Upper lobe of right lung (tissue), 1 donor: ENCODE results near the gene SCAF8. TPM values are rescaled to one million over a fixed set of nuclear protein-coding genes. Genes with fewer than 3 reads are reported as not detected.

ENCODE experiments used
- ATAC-seq: fragments of 200-7000 bp; cut with Tn5 transposase; one replicate; pipeline ENCODE4 v1.9.1; 2020; ENCODE audit warnings: mild to moderate bottlenecking, moderate library complexity
- DNase-seq: peaks from one replicate; pipeline ENCODE4 v3.0.0-alpha.2; 2020
- H3K27ac ChIP-seq: fragments of 200-600 bp; one replicate; pipeline ENCODE4 v1.8.0; 2022
- H3K27me3 ChIP-seq: fragments of 200-600 bp; one replicate; pipeline ENCODE4 v1.8.0; 2022; ENCODE audit warnings: mild to moderate bottlenecking
- H3K36me3 ChIP-seq: fragments of 200-600 bp; one replicate; pipeline ENCODE4 v1.8.0; 2022
- H3K4me1 ChIP-seq: fragments of 200-600 bp; one replicate; pipeline ENCODE4 v1.8.0; 2022
- H3K4me3 ChIP-seq: fragments of 200-600 bp; one replicate; pipeline ENCODE4 v1.8.0; 2022; ENCODE audit warnings: mild to moderate bottlenecking
- H3K9me3 ChIP-seq: fragments of 200-600 bp; one replicate; pipeline ENCODE4 v1.8.0; 2022
- intact Hi-C: fragments of 100-400 bp; cut with DNase I; formaldehyde crosslinking; loops from one replicate; pipeline ENCODE4 v1.11.0; 2022
- total RNA-seq: library from RNA; stranded (reverse); fragmentation: NEBNext Ultra II Directional; extraction: Animal tissue kit (Norgen Biotek cat#: 25700); gene quantifications from one replicate; pipeline ENCODE4 v1.2.1, GENCODE V29; 2021
- TF ChIP-seq, protein P1 (sequence below): fragments of 200-600 bp; IDR thresholded peaks from one replicate; pipeline ENCODE4 v1.8.0; 2022; ENCODE audit warnings: antibody characterized with exemption
- donor health status: DM: no; HTN: yes; CAD: no; lungs with severe emphysema.

The SCAF8 gene
- total RNA-seq, 1 donor from 2014 or later: 38.8 TPM

- Histone ChIP-seq H3K4me3 (no peak overlapping the region), H3K4me1 (peaks cover 3% of the 10 kb centered on the region), H3K9me3 (no peaks in the 10 kb centered on the region), H3K36me3 (peaks cover 9% of the 10 kb centered on the region), H3K27ac (no peak overlapping the region), H3K27me3 (no peaks in the 10 kb centered on the region)
- no peak for DNase-seq
- intact Hi-C loops: no loop called here
- TF ChIP-seq, protein P1, sequence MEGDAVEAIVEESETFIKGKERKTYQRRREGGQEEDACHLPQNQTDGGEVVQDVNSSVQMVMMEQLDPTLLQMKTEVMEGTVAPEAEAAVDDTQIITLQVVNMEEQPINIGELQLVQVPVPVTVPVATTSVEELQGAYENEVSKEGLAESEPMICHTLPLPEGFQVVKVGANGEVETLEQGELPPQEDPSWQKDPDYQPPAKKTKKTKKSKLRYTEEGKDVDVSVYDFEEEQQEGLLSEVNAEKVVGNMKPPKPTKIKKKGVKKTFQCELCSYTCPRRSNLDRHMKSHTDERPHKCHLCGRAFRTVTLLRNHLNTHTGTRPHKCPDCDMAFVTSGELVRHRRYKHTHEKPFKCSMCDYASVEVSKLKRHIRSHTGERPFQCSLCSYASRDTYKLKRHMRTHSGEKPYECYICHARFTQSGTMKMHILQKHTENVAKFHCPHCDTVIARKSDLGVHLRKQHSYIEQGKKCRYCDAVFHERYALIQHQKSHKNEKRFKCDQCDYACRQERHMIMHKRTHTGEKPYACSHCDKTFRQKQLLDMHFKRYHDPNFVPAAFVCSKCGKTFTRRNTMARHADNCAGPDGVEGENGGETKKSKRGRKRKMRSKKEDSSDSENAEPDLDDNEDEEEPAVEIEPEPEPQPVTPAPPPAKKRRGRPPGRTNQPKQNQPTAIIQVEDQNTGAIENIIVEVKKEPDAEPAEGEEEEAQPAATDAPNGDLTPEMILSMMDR: no peak
- ATAC-seq: no peak
Measured at GRCh38 chr6:154864066-154864430, 130.8 kb downstream of the SCAF8 start.

DNA sequence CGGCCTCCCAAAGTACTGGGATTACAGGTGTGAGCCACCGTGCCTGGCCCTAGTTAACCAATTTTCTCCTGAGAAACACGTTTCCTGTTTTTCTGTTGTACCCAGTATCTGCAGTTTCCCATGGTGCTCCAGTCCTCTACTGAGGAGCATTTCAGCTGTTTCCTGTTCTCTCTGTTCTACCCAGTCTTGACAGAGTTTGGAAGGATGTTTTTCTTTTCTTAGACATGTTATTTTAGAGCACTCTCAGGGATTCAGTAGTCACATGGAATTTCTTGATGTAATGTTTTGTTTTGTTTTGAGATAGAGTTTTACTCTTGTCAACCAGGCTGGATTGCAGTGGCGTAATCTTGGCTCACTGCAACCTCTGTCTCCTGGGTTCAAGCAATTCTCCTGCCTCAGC lies 132.1 kb downstream of the SCAF8 start:
- ATAC-seq (no peak), DNase-seq (no peak)
- H3K27me3 ChIP-seq: no peaks in the 10 kb centered on the region
- no peak overlapping the region for H3K27ac ChIP-seq
- TF ChIP-seq, protein P1: no peak
- H3K4me1 ChIP-seq: peaks cover 3% of the 10 kb centered on the region
- intact Hi-C loops: no loop called here
- no peak overlapping the region for H3K4me3 ChIP-seq
- no peaks in the 10 kb centered on the region for H3K9me3 ChIP-seq
- peaks cover 9% of the 10 kb centered on the region for H3K36me3 ChIP-seq

DNA sequence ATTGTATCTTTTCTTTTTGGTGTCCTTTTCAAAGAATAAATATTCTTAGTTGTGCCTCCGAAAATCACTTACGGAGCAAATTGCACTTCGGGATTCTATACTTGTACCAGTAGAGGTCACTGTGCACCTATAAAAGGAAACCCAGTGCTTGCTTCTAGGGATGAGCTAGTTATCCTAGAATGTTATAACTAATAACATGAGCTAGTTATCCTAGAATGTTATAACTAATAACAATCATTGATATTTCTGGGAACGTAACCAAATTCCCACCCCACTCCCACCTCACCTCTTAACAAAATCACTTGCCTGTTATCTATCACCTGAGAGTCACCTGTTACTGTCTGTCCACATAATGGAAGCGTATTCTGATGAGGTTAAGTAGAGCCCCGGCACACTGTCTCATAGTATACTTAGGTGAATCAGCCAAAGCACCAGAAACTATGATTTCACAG lies 135.0 kb downstream of the SCAF8 start:
- peak; percentile 63 for ATAC-seq
- H3K4me3 ChIP-seq: no peak overlapping the region
- TF ChIP-seq, protein P1: peak; percentile 71
- H3K4me1 ChIP-seq: peaks cover 3% of the 10 kb centered on the region
- DNase-seq: no peak
- H3K27ac ChIP-seq: no peak overlapping the region
- no peaks in the 10 kb centered on the region for H3K27me3 ChIP-seq
- no peaks in the 10 kb centered on the region for H3K9me3 ChIP-seq
- intact Hi-C loops: no loop called here
- peaks cover 3% of the 10 kb centered on the region for H3K36me3 ChIP-seq

DNA sequence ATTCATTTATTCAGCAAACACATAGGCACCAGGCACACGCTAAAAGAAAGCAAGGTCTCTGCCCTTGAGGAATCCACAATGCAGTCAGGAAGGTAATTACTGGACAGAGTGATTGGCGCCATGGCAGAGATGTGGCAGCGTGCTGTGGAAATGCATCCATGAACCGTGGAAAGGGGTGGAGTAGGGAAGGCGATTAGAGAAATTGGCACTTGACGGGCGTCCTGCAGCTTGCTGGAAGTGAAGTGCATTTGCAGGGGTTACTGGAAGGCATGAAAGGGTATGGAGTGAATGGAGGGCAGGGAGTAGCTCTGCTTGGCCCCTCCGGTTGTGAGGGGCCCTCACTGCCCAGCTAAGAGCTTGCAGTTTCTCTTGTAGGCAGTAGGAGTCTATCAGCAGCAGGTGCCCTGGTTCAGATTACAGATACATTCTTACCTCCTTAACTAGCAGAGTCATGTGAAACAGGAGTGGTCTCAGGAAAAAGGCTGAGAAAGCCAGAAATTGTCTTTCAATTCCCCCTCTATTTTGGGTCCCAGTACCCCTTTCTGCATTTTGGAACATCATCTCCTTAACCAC lies 139.4 kb downstream of the SCAF8 start:
- Histone ChIP-seq H3K36me3 (no peaks in the 10 kb centered on the region), H3K9me3 (no peaks in the 10 kb centered on the region), H3K27me3 (no peaks in the 10 kb centered on the region), H3K4me1 (no peaks in the 10 kb centered on the region), H3K4me3 (no peak overlapping the region), H3K27ac (no peak overlapping the region)
- DNase-seq (no peak), ATAC-seq (no peak)
- intact Hi-C loops: no loop called here
- TF ChIP-seq, protein P1: no peak

GRCh38 chr6:154873546-154873945 lies 140.3 kb downstream of the SCAF8 start:
- ATAC-seq (no peak), DNase-seq (no peak)

More at GRCh38 chr6:154873546-154873945, 140.3 kb downstream of the SCAF8 start:
- no peak overlapping the region for H3K4me3 ChIP-seq
- TF ChIP-seq, protein P1: no peak
- H3K27ac ChIP-seq: no peak overlapping the region
- H3K27me3 ChIP-seq: no peaks in the 10 kb centered on the region
- H3K9me3 ChIP-seq: no peaks in the 10 kb centered on the region
- H3K4me1 ChIP-seq: no peaks in the 10 kb centered on the region
- no peaks in the 10 kb centered on the region for H3K36me3 ChIP-seq
- intact Hi-C loops: no loop called here
